IMR-90 (cell line): ENCODE data around the gene HPS6. TPM values are rescaled to one million over a fixed set of nuclear protein-coding genes. Genes with fewer than 3 reads are reported as not detected.

Experiments
- ATAC-seq: fragments of 200-7000 bp; cut with Tn5 transposase; 2 replicates; pipeline ENCODE4 v1.9.1; 2020; ENCODE audit warnings: low read depth, mild to moderate bottlenecking, moderate library complexity
- BruUV-seq: library from RNA; stranded (reverse); fragments of 400-500 nt; replicated peaks from 2 replicates; lab custom pipeline; 2021; lab: Mats Ljungman, UMichigan
- CTCF ChIA-PET: fragments of 300-600 bp; formaldehyde crosslinking; extraction: SDS; loops from one replicate; lab custom pipeline; 2021; ENCODE audit warnings: antibody characterized with exemption; lab: Yijun Ruan, JAX
- POLR2A ChIA-PET: fragments of 300-600 bp; sonication (Branson Sonifier 250); formaldehyde crosslinking; loops from one replicate; lab custom pipeline; 2022; ENCODE audit warnings: antibody characterized with exemption; ENCODE audit not compliant: unreplicated experiment; lab: Charles Lee
- DNase-seq: peaks from one replicate; pipeline ENCODE4 v3.0.0; 2013
- H2AFZ ChIP-seq: replicated peaks from 2 replicates; pipeline ENCODE3; 2013; ENCODE audit warnings: low read length, mild to moderate bottlenecking; ENCODE audit not compliant: poor library complexity
- H2AK5ac ChIP-seq: 2 replicates; pipeline ENCODE4 v1.6.1; 2013; ENCODE audit warnings: low read depth, low read length, inconsistent platforms
- H2AK9ac ChIP-seq: replicated peaks from 2 replicates; pipeline ENCODE3; 2013; ENCODE audit warnings: mild to moderate bottlenecking, low read depth, low read length, moderate library complexity; ENCODE audit not compliant: poor library complexity
- H2BK120ac ChIP-seq: 2 replicates; pipeline ENCODE4 v1.6.1; 2013; ENCODE audit warnings: low read depth, low read length, inconsistent platforms
- H2BK15ac ChIP-seq: 3 replicates; pipeline ENCODE4 v1.6.1; 2013; ENCODE audit warnings: low read depth, low read length, inconsistent platforms
- H2BK20ac ChIP-seq: 2 replicates; pipeline ENCODE4 v1.6.1; 2013; ENCODE audit warnings: low read depth, mild to moderate bottlenecking, inconsistent platforms, low read length, moderate library complexity
- H2BK5ac ChIP-seq: 2 replicates; pipeline ENCODE4 v1.6.1; 2013; ENCODE audit warnings: mild to moderate bottlenecking, low read depth, low read length, inconsistent platforms; ENCODE audit not compliant: poor library complexity, severe bottlenecking
- H3K14ac ChIP-seq: replicated peaks from 2 replicates; pipeline ENCODE4 v1.6.1; 2013; ENCODE audit warnings: low read depth, low read length, inconsistent platforms
- H3K18ac ChIP-seq: 2 replicates; pipeline ENCODE4 v1.6.1; 2013; ENCODE audit warnings: low read depth, low read length, control low read depth
- H3K23ac ChIP-seq: 2 replicates; pipeline ENCODE4 v1.6.1; 2013; ENCODE audit warnings: low read depth, low read length, inconsistent platforms
- H3K27ac ChIP-seq: 2 replicates; pipeline ENCODE4 v1.5.1; 2013; ENCODE audit warnings: mild to moderate bottlenecking, control low read depth, low read length; ENCODE audit not compliant: insufficient read depth
- H3K27me3 ChIP-seq: 2 replicates; pipeline ENCODE4 v1.6.1; 2013; ENCODE audit warnings: low read length; ENCODE audit not compliant: control insufficient read depth, insufficient read depth
- H3K36me3 ChIP-seq: 2 replicates; pipeline ENCODE4 v1.6.1; 2013; ENCODE audit warnings: low read length, mixed read lengths; ENCODE audit not compliant: control insufficient read depth, insufficient read depth
- H3K4ac ChIP-seq: 2 replicates; pipeline ENCODE4 v1.6.1; 2013; ENCODE audit warnings: low read depth, low read length, inconsistent platforms
- H3K4me1 ChIP-seq: 2 replicates; pipeline ENCODE4 v1.6.1; 2013; ENCODE audit warnings: low read length, mixed read lengths; ENCODE audit not compliant: control insufficient read depth, insufficient read depth
- H3K4me2 ChIP-seq: 2 replicates; pipeline ENCODE4 v1.6.1; 2013; ENCODE audit warnings: low read depth, mild to moderate bottlenecking, control low read depth, low read length, moderate library complexity
- H3K4me3 ChIP-seq: 2 replicates; pipeline ENCODE4 v1.5.1; 2013; ENCODE audit warnings: low read depth, mild to moderate bottlenecking, control low read depth, low read length, moderate library complexity; ENCODE audit not compliant: insufficient read depth
- H3K56ac ChIP-seq: 2 replicates; pipeline ENCODE4 v1.6.1; 2013; ENCODE audit warnings: low read length, inconsistent platforms; ENCODE audit not compliant: insufficient read depth; ENCODE audit errors: extremely low read depth
- H3K79me1 ChIP-seq, 2 experiments: 2 replicates each; pipeline ENCODE4 v1.6.1; 2013; ENCODE audit warnings: low read length in 2 of 2, inconsistent platforms in 1 of 2, low read depth in 1 of 2
- H3K9ac ChIP-seq: 2 replicates; pipeline ENCODE4 v1.6.1; 2013; ENCODE audit warnings: low read depth, low read length, control low read depth
- H3K9me1 ChIP-seq: 2 replicates; pipeline ENCODE4 v1.6.1; 2013; ENCODE audit warnings: low read length, inconsistent platforms; ENCODE audit not compliant: insufficient read depth
- H3K9me3 ChIP-seq: 2 replicates; pipeline ENCODE4 v1.6.1; 2013; ENCODE audit warnings: low read length; ENCODE audit not compliant: control insufficient read depth, insufficient read depth
- H4K20me1 ChIP-seq: 2 replicates; pipeline ENCODE4 v1.6.1; 2013; ENCODE audit warnings: low read length, inconsistent platforms; ENCODE audit not compliant: insufficient read depth
- H4K5ac ChIP-seq: 2 replicates; pipeline ENCODE4 v1.6.1; 2013; ENCODE audit warnings: mild to moderate bottlenecking, low read depth, low read length, control low read depth
- H4K8ac ChIP-seq, 2 experiments: 2 replicates each; pipeline ENCODE4 v1.6.1; 2013; ENCODE audit warnings: low read depth in 2 of 2, low read length in 2 of 2, control low read depth in 1 of 2, inconsistent platforms in 1 of 2
- H4K91ac ChIP-seq: 2 replicates; pipeline ENCODE4 v1.6.1; 2013; ENCODE audit warnings: low read depth, low read length, inconsistent platforms; ENCODE audit not compliant: insufficient read depth
- BHLHE40 ChIP-seq: fragments of 150-350 bp; IDR thresholded peaks from 2 replicates; pipeline ENCODE4 v1.6.1; 2016; ENCODE audit warnings: mild to moderate bottlenecking, low read depth, low read length
- CEBPB ChIP-seq: IDR thresholded peaks from 2 replicates; pipeline ENCODE4 v1.6.1; 2012; ENCODE audit warnings: low read depth, low read length, improper control_type of control experiment
- CHD1 ChIP-seq: IDR thresholded peaks from 2 replicates; pipeline ENCODE4 v1.6.1; 2012; ENCODE audit warnings: low read depth, low read length, improper control_type of control experiment
- CTCF ChIP-seq: conservative IDR thresholded peaks from 2 replicates; pipeline ENCODE4 v1.5.1; 2012; ENCODE audit warnings: mild to moderate bottlenecking, low read depth, low read length, improper control_type of control experiment
- ELK1 ChIP-seq: fragments of 150-350 bp; IDR thresholded peaks from 2 replicates; pipeline ENCODE4 v1.6.1; 2016; ENCODE audit warnings: low read depth, mild to moderate bottlenecking, low read length, moderate library complexity, borderline replicate concordance
- FOS ChIP-seq: fragments of 150-350 bp; IDR thresholded peaks from 2 replicates; pipeline ENCODE4 v1.6.1; 2016; ENCODE audit warnings: low read depth, low read length
- MAFK ChIP-seq: IDR thresholded peaks from 2 replicates; pipeline ENCODE4 v1.6.1; 2012; ENCODE audit warnings: low read depth, low read length, improper control_type of control experiment
- MAZ ChIP-seq: IDR thresholded peaks from 2 replicates; pipeline ENCODE4 v1.6.1; 2012; ENCODE audit warnings: low read depth, mild to moderate bottlenecking, low read length, improper control_type of control experiment, moderate library complexity, borderline replicate concordance
- MXI1 ChIP-seq: IDR thresholded peaks from 2 replicates; pipeline ENCODE4 v1.6.1; 2012; ENCODE audit warnings: low read depth, mild to moderate bottlenecking, low read length, moderate library complexity, borderline replicate concordance
- NFE2L2 ChIP-seq: fragments of 150-350 bp; IDR thresholded peaks from 2 replicates; pipeline ENCODE4 v1.6.1; 2016; ENCODE audit warnings: low read depth, mild to moderate bottlenecking, low read length
- POLR2A ChIP-seq: IDR thresholded peaks from 2 replicates; pipeline ENCODE4 v1.6.1; 2012; ENCODE audit warnings: mild to moderate bottlenecking, low read depth, low read length
- RAD21 ChIP-seq: IDR thresholded peaks from 2 replicates; pipeline ENCODE4 v1.6.1; 2012; ENCODE audit warnings: low read length, improper control_type of control experiment
- RCOR1 ChIP-seq: IDR thresholded peaks from 2 replicates; pipeline ENCODE4 v1.6.1; 2012; ENCODE audit warnings: mild to moderate bottlenecking, low read length, improper control_type of control experiment; ENCODE audit not compliant: insufficient replicate concordance
- RFX5 ChIP-seq: IDR thresholded peaks from 2 replicates; pipeline ENCODE4 v1.8.0; 2012; ENCODE audit warnings: low read depth, mild to moderate bottlenecking, low read length, moderate library complexity
- SMC3 ChIP-seq: fragments of 150-350 bp; IDR thresholded peaks from 2 replicates; pipeline ENCODE4 v1.6.1; 2016; ENCODE audit warnings: low read depth, mild to moderate bottlenecking, antibody characterized with exemption, low read length, moderate library complexity
- USF2 ChIP-seq: fragments of 150-350 bp; IDR thresholded peaks from 2 replicates; pipeline ENCODE4 v1.6.1; 2017; ENCODE audit warnings: mild to moderate bottlenecking, antibody characterized with exemption, low read length, low read depth
- WGBS, 2 experiments: methylation state at CpG; one replicate each; pipeline versions ENCODE4 v1.1.5 to v1.1.7; 2013; ENCODE audit warnings: missing lambda C conversion rate in 2 of 2; ENCODE audit not compliant: insufficient read length in 1 of 2; ENCODE audit errors: extremely low coverage in 2 of 2; 5-methylcytosine and 5-hydroxymethylcytosine counted together
- dilution Hi-C: fragments of 300-500 bp; cut with HindIII; formaldehyde crosslinking; loops from one replicate; pipeline ENCODE4 v1.14.3; 2018; ENCODE audit warnings: low sequenced_read_pairs; ENCODE audit not compliant: unreplicated experiment
- in situ Hi-C: fragments of 300-500 bp; cut with MboI; formaldehyde crosslinking; loops from 3 replicates; pipeline ENCODE4 v1.14.3; 2019; ENCODE audit warnings: low sequenced_read_pairs, inconsistent platforms, mixed read lengths
- intact Hi-C: fragments of 100-400 bp; cut with micrococcal nuclease; formaldehyde crosslinking; loops from 2 replicates; pipeline ENCODE4 v1.10.0; 2022
- polyA plus RNA-seq, 3 experiments: library from polyadenylated mRNA; depleted of rRNA; stranded (reverse); fragments of >200 nt; gene quantifications; 2 replicates each; pipeline ENCODE4 v1.2.3, GENCODE V29; 2012; ENCODE audit warnings: low replicate concordance in 1 of 3
- total RNA-seq: library from RNA; depleted of rRNA; stranded (reverse); fragments of >200 nt; gene quantifications from 2 replicates; pipeline ENCODE4 v1.2.3, GENCODE V29; 2012

HPS6 gene
- total and polyA plus RNA-seq, 2 of the 4 experiments (the other 2 are of a cell fraction): 10.5 to 23.1 TPM

DNA sequence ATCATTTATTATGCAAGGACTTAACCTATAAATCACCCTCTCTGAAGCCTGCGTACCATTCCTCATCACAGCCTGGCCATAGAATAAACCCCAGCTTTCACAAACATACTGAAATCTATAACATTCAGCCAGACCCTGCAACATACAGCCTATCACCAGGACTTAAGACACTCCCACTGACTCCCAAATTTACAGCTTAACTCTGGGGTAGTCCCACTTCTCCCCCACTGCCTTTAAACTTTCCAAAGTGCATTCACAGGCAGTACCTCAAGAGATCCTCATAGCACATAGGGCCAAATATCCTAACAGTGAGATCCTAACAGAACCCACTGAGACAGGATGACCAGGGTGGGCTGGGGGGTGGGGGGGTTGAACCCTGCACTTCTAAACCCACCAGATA lies 51.5 kb downstream of the HPS6 start:
- H3K36me3 ChIP-seq: peaks cover 2% of the 10 kb centered on the region; the same call in 1 of the 2 replicates
- no peak overlapping the region for H3K4me3 ChIP-seq
- H3K23ac ChIP-seq: peak overlapping the region; percentile 12; the same call in 1 of the 2 replicates
- H3K56ac ChIP-seq: no peak overlapping the region; the same call in 1 of the 2 replicates
- peak overlapping the region in 1 of 2 experiments; percentile 91; a peak in 2 of 4 replicates for H4K8ac ChIP-seq
- intact Hi-C loops (no loop called here), in situ Hi-C loops (no loop called here), dilution Hi-C loops (no loop called here)
- H3K27ac ChIP-seq: peak overlapping the region; percentile 91
- H2BK120ac ChIP-seq: peak overlapping the region; percentile 87; the same call in 1 of the 2 replicates
- peaks cover 17 to 70% of the 10 kb centered on the region in 2 experiments; a peak in 3 of 4 replicates for H3K79me1 ChIP-seq
- H4K20me1 ChIP-seq: peaks cover 43% of the 10 kb centered on the region
- TF ChIP-seq MAFK: no peak
- no peak for TF ChIP-seq POLR2A
- TF ChIP-seq RCOR1: no peak
- no peak for TF ChIP-seq BHLHE40
- TF ChIP-seq RFX5: no peak
- no peak for TF ChIP-seq MAZ
- TF ChIP-seq CTCF: no peak
- TF ChIP-seq ELK1: no peak
- no peak for TF ChIP-seq USF2
- TF ChIP-seq MXI1: no peak
- no peak for TF ChIP-seq CEBPB
- no peak for TF ChIP-seq SMC3
- TF ChIP-seq CHD1: no peak
- no peak for TF ChIP-seq FOS
- TF ChIP-seq RAD21: no peak
- no peak for TF ChIP-seq NFE2L2
- ChIA-PET CTCF (interaction anchor here (0.5 kb wide), 1 partner anchor 19 kb away, joined by 3 read pairs; no protein-coding TSS in a partner anchor), POLR2A (no interaction called here)
- H3K4ac ChIP-seq: peak overlapping the region; percentile 99
- no peak overlapping the region for H4K5ac ChIP-seq
- peak overlapping the region; percentile 36 for H3K4me2 ChIP-seq
- H2BK15ac ChIP-seq: 0 out of 3 replicates have a peak overlapping the region, but pooled peaks have one; percentile 41
- H3K9me3 ChIP-seq: no peaks in the 10 kb centered on the region
- ATAC-seq: no peak
- peak overlapping the region; percentile 68; the same call in 1 of the 2 replicates for H3K9ac ChIP-seq
- no peaks in the 10 kb centered on the region for H3K27me3 ChIP-seq
- no peak overlapping the region for H2BK20ac ChIP-seq
- peak overlapping the region; percentile 75; the same call in 1 of the 2 replicates for H2AK5ac ChIP-seq
- H3K14ac ChIP-seq: no peak overlapping the region; the same call in none of the 2 replicates
- DNase-seq: no peak
- H3K18ac ChIP-seq: peak overlapping the region; percentile 39; the same call in 1 of the 2 replicates
- peak overlapping the region; percentile 99 for H2AK9ac ChIP-seq
- no peak overlapping the region for H2AFZ ChIP-seq
- no CpG with 5 or more reads among the region's 1 CpG for WGBS, 2 experiments
- peak overlapping the region; percentile 77; the same call in 1 of the 2 replicates for H4K91ac ChIP-seq
- H3K4me1 ChIP-seq: peaks cover 36% of the 10 kb centered on the region
- H3K9me1 ChIP-seq: peaks cover 15% of the 10 kb centered on the region
- no TSS peak for BruUV-seq
- peak overlapping the region; percentile 94 for H2BK5ac ChIP-seq
